Measurements from ENCODE around the gene L3MBTL4.

Gene L3MBTL4

DNA sequence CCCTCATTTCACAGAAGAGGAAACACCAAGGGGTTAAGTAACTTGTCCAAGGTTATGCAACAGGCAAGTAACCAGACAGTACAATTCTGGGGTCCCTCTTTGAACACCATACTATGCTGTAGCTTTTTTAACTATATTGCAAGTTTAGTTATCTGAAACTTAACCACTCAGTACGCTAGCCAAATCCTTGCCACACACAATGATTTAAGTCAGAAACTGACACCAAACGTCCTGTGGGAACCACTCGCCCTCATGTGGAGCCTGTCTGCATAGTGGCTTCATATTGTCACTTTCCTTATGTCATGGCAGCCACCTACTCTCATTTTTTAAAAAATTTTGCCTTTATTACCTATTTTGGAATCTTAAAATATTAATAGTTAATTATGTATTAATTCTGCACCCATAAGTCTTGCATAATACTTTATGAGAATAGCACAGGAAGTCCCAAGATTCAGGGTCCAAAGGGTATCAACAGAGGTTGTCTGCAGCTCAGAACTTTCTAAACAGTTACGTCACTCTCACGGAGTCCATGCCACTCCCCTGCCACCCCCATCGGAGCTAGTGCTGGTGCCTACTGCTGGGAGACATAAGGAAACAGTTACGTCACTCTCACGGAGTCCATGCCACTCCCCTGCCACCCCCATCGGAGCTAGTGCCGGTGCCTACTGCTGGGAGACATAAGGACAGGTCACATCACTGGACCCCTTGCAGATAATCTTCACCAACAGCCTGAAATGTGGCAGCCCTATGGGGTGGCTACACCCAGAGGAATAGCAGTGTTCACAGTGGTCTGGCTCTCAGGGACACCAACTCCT, 99.0 kb downstream of the L3MBTL4 start:
- no peak for DNase-seq (ENCODE audit: low spot score)
- TF ChIP-seq, protein P1, sequence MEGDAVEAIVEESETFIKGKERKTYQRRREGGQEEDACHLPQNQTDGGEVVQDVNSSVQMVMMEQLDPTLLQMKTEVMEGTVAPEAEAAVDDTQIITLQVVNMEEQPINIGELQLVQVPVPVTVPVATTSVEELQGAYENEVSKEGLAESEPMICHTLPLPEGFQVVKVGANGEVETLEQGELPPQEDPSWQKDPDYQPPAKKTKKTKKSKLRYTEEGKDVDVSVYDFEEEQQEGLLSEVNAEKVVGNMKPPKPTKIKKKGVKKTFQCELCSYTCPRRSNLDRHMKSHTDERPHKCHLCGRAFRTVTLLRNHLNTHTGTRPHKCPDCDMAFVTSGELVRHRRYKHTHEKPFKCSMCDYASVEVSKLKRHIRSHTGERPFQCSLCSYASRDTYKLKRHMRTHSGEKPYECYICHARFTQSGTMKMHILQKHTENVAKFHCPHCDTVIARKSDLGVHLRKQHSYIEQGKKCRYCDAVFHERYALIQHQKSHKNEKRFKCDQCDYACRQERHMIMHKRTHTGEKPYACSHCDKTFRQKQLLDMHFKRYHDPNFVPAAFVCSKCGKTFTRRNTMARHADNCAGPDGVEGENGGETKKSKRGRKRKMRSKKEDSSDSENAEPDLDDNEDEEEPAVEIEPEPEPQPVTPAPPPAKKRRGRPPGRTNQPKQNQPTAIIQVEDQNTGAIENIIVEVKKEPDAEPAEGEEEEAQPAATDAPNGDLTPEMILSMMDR (IDR thresholded peaks at IDR 0.05), result no peak
- Histone ChIP-seq H3K27ac (no peak overlapping the region), H3K4me3 (no peak overlapping the region)

DNA sequence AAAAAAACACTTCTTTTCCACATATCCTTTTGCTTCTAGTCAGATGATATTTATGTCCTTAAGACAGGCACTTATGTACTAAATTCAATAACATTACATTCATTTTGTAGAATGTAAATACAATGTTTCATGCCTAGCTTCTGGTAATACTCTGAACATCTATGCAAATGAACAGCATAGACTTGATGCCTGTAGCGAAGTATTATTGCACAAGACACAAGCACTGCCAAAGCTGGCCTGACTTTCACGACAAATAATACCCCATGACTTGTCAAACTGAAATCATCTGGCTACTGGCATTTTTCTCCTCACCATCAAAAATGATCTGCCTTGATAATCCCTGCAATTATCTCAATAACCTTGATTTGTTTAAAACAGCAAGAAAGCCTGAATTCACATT, 101.3 kb downstream of the L3MBTL4 start:
- Histone ChIP-seq H3K4me3 (no peak overlapping the region), H3K27ac (no peak overlapping the region)
- TF ChIP-seq, protein P1 (IDR thresholded peaks at IDR 0.05), result no peak

DNA sequence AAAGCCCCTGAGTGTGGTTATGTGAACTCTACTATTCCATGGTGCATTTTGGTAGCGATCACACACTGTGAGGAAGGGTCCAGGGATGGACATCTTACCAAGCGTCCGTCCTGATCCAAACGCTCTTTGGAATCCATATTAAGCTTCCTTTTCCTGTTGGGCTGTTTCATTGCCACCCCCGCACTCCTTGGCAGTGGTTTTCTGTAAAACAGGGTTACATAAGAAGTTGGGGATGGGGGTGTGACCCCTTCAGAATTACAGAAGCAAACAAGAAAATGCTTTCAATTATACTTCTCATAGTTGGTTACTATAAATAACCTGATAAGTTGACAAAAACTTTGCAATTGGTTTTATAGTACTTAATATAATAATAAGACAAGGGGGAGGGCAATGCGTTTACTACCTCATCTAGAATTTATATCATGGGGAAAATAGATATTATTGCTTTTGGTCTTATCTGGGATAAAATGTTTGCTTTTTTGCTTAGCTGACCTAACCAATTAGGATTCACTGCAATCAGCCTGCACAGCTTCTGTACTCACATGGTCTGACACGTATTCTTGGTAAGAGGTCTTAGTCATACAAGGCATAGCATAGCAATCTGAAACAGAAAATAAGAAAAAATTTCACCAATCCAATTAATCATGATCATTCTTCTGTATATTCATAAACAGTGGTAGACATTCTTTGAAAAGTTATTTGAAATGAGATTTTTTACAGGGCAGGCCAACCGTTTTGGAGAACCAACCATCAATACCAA, 103.1 kb downstream of the L3MBTL4 start:
- Histone ChIP-seq H3K4me3 (no peak overlapping the region), H3K27ac (no peak overlapping the region)
- TF ChIP-seq, protein P1 (IDR thresholded peaks at IDR 0.05), result no peak
- DNase-seq (ENCODE audit: low spot score), result no peak

More for the DNA sequence above, 101.3 kb downstream of the L3MBTL4 start:
- no peak for DNase-seq (ENCODE audit: low spot score)

DNA sequence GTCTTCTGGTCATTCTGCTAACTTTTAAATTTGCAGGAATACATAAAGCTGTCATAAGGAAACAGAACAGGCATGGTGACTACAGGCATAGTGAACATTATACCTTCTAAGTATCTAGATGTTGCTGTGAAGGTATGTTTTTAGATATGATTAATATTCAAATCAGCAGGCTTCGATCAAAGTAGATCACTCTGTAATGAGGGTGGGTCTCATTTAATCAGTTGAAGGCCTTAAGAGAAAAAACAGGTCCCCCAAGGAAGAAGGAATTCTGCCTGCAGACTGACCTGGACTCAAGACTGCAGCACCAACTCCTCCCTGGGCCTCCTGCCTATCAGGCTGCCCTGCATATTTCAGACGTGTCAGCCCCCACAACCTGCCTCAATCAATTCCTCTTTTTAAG, 104.0 kb downstream of the L3MBTL4 start:
- Histone ChIP-seq H3K27ac (no peak overlapping the region), H3K4me3 (no peak overlapping the region)
- no peak for DNase-seq (ENCODE audit: low spot score)
- TF ChIP-seq, protein P1 (IDR thresholded peaks at IDR 0.05), result no peak

DNA sequence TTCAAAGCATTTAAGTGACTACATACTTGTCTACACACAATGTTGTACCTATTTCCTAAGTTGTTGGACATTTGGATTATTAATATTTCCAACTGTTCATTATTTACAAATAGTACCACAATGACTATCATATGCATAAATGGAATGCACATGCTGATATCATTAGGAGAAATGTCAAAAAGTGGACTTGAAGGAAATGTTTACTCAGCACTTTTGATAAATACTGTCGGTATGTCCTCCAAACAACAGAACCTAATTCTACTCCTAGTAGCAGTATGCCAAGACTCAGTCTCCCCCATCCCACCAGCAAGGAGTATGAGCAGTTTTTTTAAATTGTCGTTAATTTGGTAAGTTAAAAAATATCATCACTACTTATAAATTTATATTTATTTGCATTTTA, 116.8 kb downstream of the L3MBTL4 start:
- no peak for DNase-seq (ENCODE audit: low spot score)
- Histone ChIP-seq H3K27ac (no peak overlapping the region), H3K4me3 (no peak overlapping the region)
- TF ChIP-seq, protein P1 (IDR thresholded peaks at IDR 0.05), result no peak

DNA sequence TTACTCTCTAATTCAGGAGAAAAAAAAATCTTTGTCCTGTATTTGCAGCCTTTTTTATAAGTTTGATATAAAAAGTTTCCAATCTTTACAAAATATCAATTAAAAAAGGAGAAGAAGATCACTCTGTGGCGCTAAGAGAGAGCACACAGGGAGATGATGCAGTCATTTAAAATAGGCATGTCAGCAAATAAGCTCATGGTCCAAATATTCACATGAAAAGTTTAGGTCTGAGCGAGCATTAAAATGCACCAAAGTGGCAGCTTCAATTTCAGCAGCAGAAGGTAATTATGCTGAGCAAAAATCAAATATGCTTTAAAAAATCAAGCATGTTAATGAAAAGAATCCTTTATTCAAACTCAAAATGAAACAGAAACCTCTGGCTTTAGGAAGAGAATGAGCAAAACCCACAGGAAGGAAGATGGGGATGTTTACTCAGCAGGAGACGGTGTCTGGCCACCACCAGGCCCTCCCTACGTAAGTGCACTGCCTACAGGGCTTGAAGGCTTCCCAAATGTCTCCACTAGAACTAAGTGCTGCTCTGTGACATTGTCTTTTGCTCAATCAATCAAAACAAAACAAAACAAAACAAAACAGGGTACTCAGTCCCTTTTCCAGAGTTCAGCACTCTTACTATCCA, 120.4 kb downstream of the L3MBTL4 start:
- H3K27ac ChIP-seq, result no peak overlapping the region
- DNase-seq (ENCODE audit: low spot score), result no peak

More for the DNA sequence above, 120.4 kb downstream of the L3MBTL4 start:
- TF ChIP-seq, protein P1 (IDR thresholded peaks at IDR 0.05), result no peak
- H3K4me3 ChIP-seq, result no peak overlapping the region

Measured in coronary artery (tissue), 2 donors.